Mucosa of gallbladder (tissue), 1 donor: Measurements from ENCODE around the gene HCFC1. TPM values are rescaled to one million over a fixed set of nuclear protein-coding genes. Genes with fewer than 3 reads are reported as not detected.
A peak's percentile ranks its signal among the peaks of the same experiment; 100 is the strongest.

Experiments used
- DNase-seq: peaks from one replicate; pipeline ENCODE4 v3.0.0-alpha.2; 2020; ENCODE audit warnings: low spot score
- total RNA-seq: library from RNA; stranded (reverse); gene quantifications from one replicate; pipeline ENCODE4 v1.2.1, GENCODE V29; 2021
- donor health status: DM: no; HTN: no; CAD: no.

The HCFC1 gene
- total RNA-seq, 1 donor from 2014 or later = 69.5 TPM

- no peak for DNase-seq
These were observed 68.2 kb downstream of the HCFC1 start for GRCh38 chrX:153903238-153903980.

GRCh38 chrX:153902385-153902784 is 69.2 kb downstream of the HCFC1 start:
- DNase-seq = no peak

- DNase-seq = no peak
These were observed 69.9 kb downstream of the HCFC1 start for GRCh38 chrX:153901753-153902140.

- peak; percentile 28 for DNase-seq
These were observed 70.5 kb downstream of the HCFC1 start for GRCh38 chrX:153900831-153901752.

GRCh38 chrX:153897899-153898298 is 73.7 kb downstream of the HCFC1 start:
- no peak for DNase-seq

Other genes with a start within 250 kb of the HCFC1 start
- 221 TPM for gene BCAP31, start 247.4 kb downstream of the HCFC1 start, total RNA-seq
- gene ABCD1, start 247.0 kb downstream of the HCFC1 start, total RNA-seq = 18.6 TPM
- gene PLXNB3, start 207.6 kb downstream of the HCFC1 start, total RNA-seq = 65.3 TPM
- 5.8 TPM for gene SRPK3, start 190.8 kb downstream of the HCFC1 start, total RNA-seq
- 51.5 TPM for gene IDH3G, start 177.4 kb downstream of the HCFC1 start, total RNA-seq
- gene SSR4, start 177.2 kb downstream of the HCFC1 start, total RNA-seq = 401 TPM
- 15.1 TPM for gene PDZD4, start 141.3 kb downstream of the HCFC1 start, total RNA-seq
- gene L1CAM, start 85.6 kb downstream of the HCFC1 start, total RNA-seq = 10.0 TPM
- gene AVPR2, start 67.1 kb downstream of the HCFC1 start, total RNA-seq = 1.1 TPM
- gene ARHGAP4, start 45.6 kb downstream of the HCFC1 start, total RNA-seq = 53.8 TPM
- 81.6 TPM for gene NAA10, start 36.8 kb downstream of the HCFC1 start, total RNA-seq
- 19.5 TPM for gene RENBP, start 27.2 kb downstream of the HCFC1 start, total RNA-seq
- gene TMEM187, start 936 bp upstream of the HCFC1 start, total RNA-seq = 14.4 TPM
- gene IRAK1, start 48.1 kb upstream of the HCFC1 start, total RNA-seq = 108 TPM
- gene MECP2, start 125.9 kb upstream of the HCFC1 start, total RNA-seq = 64.9 TPM
- not detected for gene OPN1LW, start 172.4 kb upstream of the HCFC1 start, total RNA-seq
- not detected for gene OPN1MW, start 210.8 kb upstream of the HCFC1 start, total RNA-seq
- not detected for gene OPN1MW2, start 247.9 kb upstream of the HCFC1 start, total RNA-seq